Erythroblast (primary cell): ENCODE data around the gene CD8A.

Source experiments
- GATA1 ChIP-seq: IDR thresholded peaks from 2 replicates; pipeline ENCODE4 v1.6.1; 2011; ENCODE audit warnings: low read depth, mild to moderate bottlenecking, control low read depth, low read length, moderate library complexity
- POLR2A ChIP-seq: IDR thresholded peaks from 2 replicates; pipeline ENCODE4 v1.6.1; 2011; ENCODE audit warnings: mild to moderate bottlenecking, low read length

- no peak for TF ChIP-seq POLR2A
- no peak for TF ChIP-seq GATA1
Measured at GRCh38 chr2:86758405-86758804, 32.3 kb downstream of the CD8A start.
